ENCODE results near the gene ZNF326.

Gene ZNF326

GRCh38 chr1:90083995-90084394 is 89.1 kb downstream of the ZNF326 start:
- DNase-seq: no peak
